Ovary (tissue), 3 donors: ENCODE measurements around the gene STX8.

Experiments used
- POLR2A ChIP-seq: fragments of 450-650 bp; IDR thresholded peaks from one replicate; pipeline ENCODE4 v1.6.1; 2017; ENCODE audit warnings: antibody characterized with exemption, mild to moderate bottlenecking, moderate library complexity
- TF ChIP-seq, protein P1 (sequence below), 3 donors: fragments of 450-650 bp in 2 of 3; fragments of 200-600 bp in 1 of 3; IDR thresholded peaks; one replicate each; pipeline versions ENCODE4 v1.5.1 to v1.8.0; 2016 to 2022; ENCODE audit warnings: antibody characterized with exemption in 3 of 3, mild to moderate bottlenecking in 1 of 3
- donor health status: DM: no; HTN: no; CAD: no.

GRCh38 chr17:9209781-9210370, 365.7 kb downstream of the STX8 start:
- TF ChIP-seq, protein P1, sequence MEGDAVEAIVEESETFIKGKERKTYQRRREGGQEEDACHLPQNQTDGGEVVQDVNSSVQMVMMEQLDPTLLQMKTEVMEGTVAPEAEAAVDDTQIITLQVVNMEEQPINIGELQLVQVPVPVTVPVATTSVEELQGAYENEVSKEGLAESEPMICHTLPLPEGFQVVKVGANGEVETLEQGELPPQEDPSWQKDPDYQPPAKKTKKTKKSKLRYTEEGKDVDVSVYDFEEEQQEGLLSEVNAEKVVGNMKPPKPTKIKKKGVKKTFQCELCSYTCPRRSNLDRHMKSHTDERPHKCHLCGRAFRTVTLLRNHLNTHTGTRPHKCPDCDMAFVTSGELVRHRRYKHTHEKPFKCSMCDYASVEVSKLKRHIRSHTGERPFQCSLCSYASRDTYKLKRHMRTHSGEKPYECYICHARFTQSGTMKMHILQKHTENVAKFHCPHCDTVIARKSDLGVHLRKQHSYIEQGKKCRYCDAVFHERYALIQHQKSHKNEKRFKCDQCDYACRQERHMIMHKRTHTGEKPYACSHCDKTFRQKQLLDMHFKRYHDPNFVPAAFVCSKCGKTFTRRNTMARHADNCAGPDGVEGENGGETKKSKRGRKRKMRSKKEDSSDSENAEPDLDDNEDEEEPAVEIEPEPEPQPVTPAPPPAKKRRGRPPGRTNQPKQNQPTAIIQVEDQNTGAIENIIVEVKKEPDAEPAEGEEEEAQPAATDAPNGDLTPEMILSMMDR (IDR thresholded peaks at IDR 0.05): no peak
- no peak for TF ChIP-seq POLR2A
